ENCODE measurements around the gene GPR162. TPM values are rescaled to one million over a fixed set of nuclear protein-coding genes. Genes with fewer than 3 reads are reported as not detected.

The GPR162 gene
- total and polyA plus RNA-seq, 7 donors: 1.2 to 16.1 (median 7.3) TPM

DNA sequence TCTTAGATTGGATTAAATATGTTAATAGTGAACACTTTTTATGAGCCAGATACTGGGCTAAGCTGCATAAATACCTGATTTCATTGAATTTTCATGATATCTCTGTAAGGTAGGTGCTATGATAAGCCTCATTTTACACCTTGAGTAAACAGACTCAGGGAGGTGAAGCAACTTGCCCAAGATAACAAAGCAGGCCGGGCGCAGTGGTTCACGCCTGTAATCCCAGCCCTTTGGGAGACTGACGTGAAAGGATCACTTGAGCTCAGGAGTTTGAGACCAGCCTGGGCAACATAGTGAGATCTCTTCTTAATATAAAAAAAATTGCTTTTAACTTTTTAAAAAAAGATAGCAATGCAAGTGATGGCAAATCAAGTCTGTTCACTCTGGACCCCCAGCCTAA, 20.5 kb downstream of the GPR162 start:
- no peak for DNase-seq

GRCh38 chr12:6843118-6843902, 21.7 kb downstream of the GPR162 start:
- no peak for TF ChIP-seq EP300 (IDR thresholded peaks at IDR 0.05)
- TF ChIP-seq CTCF (IDR thresholded peaks at IDR 0.05): no peak
- no peak for TF ChIP-seq POLR2A (IDR thresholded peaks at IDR 0.05)
- TF ChIP-seq POLR2AphosphoS5 (IDR thresholded peaks at IDR 0.05): no peak
- H3K27me3 ChIP-seq: no peaks in the 10 kb centered on the region
- intact Hi-C loops (cut with DNase I): no loop called here
- peaks cover 0 to 54% (median 5%) of the 10 kb centered on the region in 4 donors for H3K36me3 ChIP-seq
- no peak for DNase-seq
- 58 to 79% methylated on average over 16 of the region's 16 CpGs for WGBS, 2 donors
- H3K4me1 ChIP-seq: no peaks in the 10 kb centered on the region
- no peak overlapping the region for H3K4me3 ChIP-seq
- no peak overlapping the region for H3K27ac ChIP-seq
- no peaks in the 10 kb centered on the region for H3K9me3 ChIP-seq

More for the DNA sequence above, 20.5 kb downstream of the GPR162 start:
- H3K27me3 ChIP-seq: no peaks in the 10 kb centered on the region
- H3K9me3 ChIP-seq: no peaks in the 10 kb centered on the region
- intact Hi-C loops (cut with DNase I): no loop called here
- no peak overlapping the region for H3K4me3 ChIP-seq
- H3K4me1 ChIP-seq: no peaks in the 10 kb centered on the region
- H3K27ac ChIP-seq: no peak overlapping the region
- 31 to 75% methylated on average over 4 of the region's 4 CpGs for WGBS, 2 donors
- H3K36me3 ChIP-seq: peaks cover 0 to 59% (median 6%) of the 10 kb centered on the region in 4 donors
- no peak for TF ChIP-seq EP300 (IDR thresholded peaks at IDR 0.05)
- no peak for TF ChIP-seq CTCF (IDR thresholded peaks at IDR 0.05)
- TF ChIP-seq POLR2A (IDR thresholded peaks at IDR 0.05): no peak
- TF ChIP-seq POLR2AphosphoS5 (IDR thresholded peaks at IDR 0.05): no peak

DNA sequence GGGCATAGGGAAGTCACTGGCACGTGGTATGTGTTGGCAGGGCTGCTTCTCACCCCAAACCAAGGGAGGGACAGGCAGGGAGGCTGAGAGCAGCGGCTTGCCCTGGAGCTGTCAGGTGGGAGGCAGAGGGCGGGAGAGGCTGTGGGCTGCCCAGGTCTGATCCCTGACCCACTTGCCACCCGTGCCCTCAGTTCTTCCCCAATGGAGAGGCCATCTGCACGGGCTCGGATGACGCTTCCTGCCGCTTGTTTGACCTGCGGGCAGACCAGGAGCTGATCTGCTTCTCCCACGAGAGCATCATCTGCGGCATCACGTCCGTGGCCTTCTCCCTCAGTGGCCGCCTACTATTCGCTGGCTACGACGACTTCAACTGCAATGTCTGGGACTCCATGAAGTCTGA, 23.8 kb downstream of the GPR162 start:
- Histone ChIP-seq H3K4me3 (no peak overlapping the region), H3K4me1 (no peaks in the 10 kb centered on the region), H3K27me3 (no peaks in the 10 kb centered on the region), H3K36me3 (peaks cover 0 to 47% (median 5%) of the 10 kb centered on the region in 4 donors), H3K9me3 (no peaks in the 10 kb centered on the region), H3K27ac (no peak overlapping the region)
- no peak for TF ChIP-seq EP300 (IDR thresholded peaks at IDR 0.05)
- no peak for TF ChIP-seq CTCF (IDR thresholded peaks at IDR 0.05)
- TF ChIP-seq POLR2AphosphoS5 (IDR thresholded peaks at IDR 0.05): no peak
- TF ChIP-seq POLR2A (IDR thresholded peaks at IDR 0.05): no peak
- DNase-seq: no peak
- intact Hi-C loops (cut with DNase I): no loop called here
- 93% methylated on average over 17 of the region's 17 CpGs for WGBS, 2 donors

DNA sequence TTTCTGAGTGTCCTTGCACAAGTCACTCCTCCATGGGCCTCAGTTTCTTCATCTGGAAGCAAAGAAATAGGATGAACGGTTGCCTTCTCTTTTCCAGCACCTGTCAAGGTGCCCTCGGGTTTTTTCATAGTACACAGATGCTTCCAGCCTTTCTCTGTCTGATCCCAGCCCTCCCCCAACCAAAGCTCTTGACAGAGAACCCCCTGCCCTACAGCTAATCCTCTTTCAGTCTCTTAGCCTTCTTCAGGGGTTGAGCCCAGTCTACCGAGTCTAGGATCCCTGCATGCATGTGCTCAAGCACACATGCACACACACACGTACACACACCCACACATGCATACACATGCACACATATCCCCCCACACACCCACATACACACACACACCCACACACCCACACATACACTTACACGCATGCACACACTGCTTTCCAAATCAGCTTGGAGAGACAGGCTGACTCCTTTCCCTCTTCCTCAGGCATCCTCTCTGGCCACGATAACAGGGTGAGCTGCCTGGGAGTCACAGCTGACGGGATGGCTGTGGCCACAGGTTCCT, 24.8 kb downstream of the GPR162 start:
- H3K27me3 ChIP-seq: no peaks in the 10 kb centered on the region
- no peak overlapping the region for H3K27ac ChIP-seq
- H3K36me3 ChIP-seq: peaks cover 0 to 47% (median 5%) of the 10 kb centered on the region in 4 donors
- DNase-seq: no peak
- H3K9me3 ChIP-seq: no peaks in the 10 kb centered on the region
- intact Hi-C loops (cut with DNase I): no loop called here
- H3K4me3 ChIP-seq: no peak overlapping the region
- peaks cover 0 to 5% (median 2%) of the 10 kb centered on the region in 4 donors for H3K4me1 ChIP-seq
- TF ChIP-seq EP300 (IDR thresholded peaks at IDR 0.05): no peak
- 91 to 92% methylated on average over 7 of the region's 7 CpGs for WGBS, 2 donors

- no peaks in the 10 kb centered on the region for H3K27me3 ChIP-seq
- no peak for DNase-seq
- no peak for TF ChIP-seq EP300 (IDR thresholded peaks at IDR 0.05)
- no peak for TF ChIP-seq POLR2AphosphoS5 (IDR thresholded peaks at IDR 0.05)
- TF ChIP-seq POLR2A (IDR thresholded peaks at IDR 0.05): no peak
- peaks cover 0 to 47% (median 5%) of the 10 kb centered on the region in 4 donors for H3K36me3 ChIP-seq
- H3K27ac ChIP-seq: no peak overlapping the region
- 93 to 96% methylated on average over 2 of the region's 2 CpGs for WGBS, 2 donors
- no peaks in the 10 kb centered on the region for H3K9me3 ChIP-seq
- H3K4me3 ChIP-seq: no peak overlapping the region
- peaks cover 0 to 6% (median 3%) of the 10 kb centered on the region in 4 donors for H3K4me1 ChIP-seq
- intact Hi-C loops (cut with DNase I): no loop called here
Measured at GRCh38 chr12:6847676-6848075, 26.1 kb downstream of the GPR162 start.

All from sigmoid colon (tissue), 7 donors.